HCT116 (cell line): Measurements from ENCODE around the gene THSD8. TPM values are rescaled to one million over a fixed set of nuclear protein-coding genes. Genes with fewer than 3 reads are reported as not detected.
A peak's percentile ranks its signal among the peaks of the same experiment; 100 is the strongest.

Source experiments
- ATAC-seq: fragments of 200-7000 bp; cut with Tn5 transposase; 2 replicates; pipeline ENCODE4 v1.9.1; 2020; ENCODE audit warnings: mild to moderate bottlenecking, moderate library complexity
- BruUV-seq: library from RNA; stranded (reverse); fragments of 400-500 nt; replicated peaks from 2 replicates; lab custom pipeline; 2021; lab: Mats Ljungman, UMichigan
- CTCF ChIA-PET: fragments of 300-600 bp; sonication (Branson Sonifier 250); formaldehyde crosslinking; loops from one replicate; lab custom pipeline; 2021; ENCODE audit warnings: antibody characterized with exemption; lab: Charles Lee
- POLR2A ChIA-PET: fragments of 300-600, 350-600 bp; sonication (Branson Sonifier 250); formaldehyde crosslinking; loops from one replicate; lab custom pipeline; 2021; ENCODE audit warnings: antibody characterized with exemption; lab: Charles Lee
- RAD21 ChIA-PET, 2 experiments: fragments of 300-600 bp; sonication (Branson Sonifier 250); formaldehyde crosslinking; loops; one replicate each; lab custom pipeline; 2023; ENCODE audit warnings: low total read pairs in 2 of 2; ENCODE audit not compliant: uncharacterized antibody in 2 of 2, unreplicated experiment in 2 of 2, low non-redundant PET in 1 of 2; lab: Charles Lee
- DNase-seq: peaks from one replicate; pipeline ENCODE4 v3.0.0-alpha.2; 2010; ENCODE audit warnings: low read depth, low spot score
- H2AFZ ChIP-seq: fragments of 200-600 bp; shearing (Covaris generic), sonication (generic); 2 replicates; pipeline ENCODE4 v1.6.1; 2017; ENCODE audit warnings: low read depth, mixed run types, mixed read lengths, antibody characterized with exemption, low read length; ENCODE audit not compliant: poor library complexity, severe bottlenecking
- H3K27ac ChIP-seq: 2 replicates; pipeline ENCODE4 v1.5.1; 2012; ENCODE audit warnings: low read depth, low read length
- H3K27me3 ChIP-seq: fragments of 200-600 bp; sonication (generic); 2 replicates; pipeline ENCODE4 v1.6.1; 2016; ENCODE audit warnings: mixed run types, low read length, mixed read lengths; ENCODE audit not compliant: insufficient read depth
- H3K36me3 ChIP-seq, 2 experiments: fragments of 200-500 bp in 1 of 2; fragments of 200-600 bp in 1 of 2; sonication (Bioruptor generic) in 1 of 2; sonication (generic) in 1 of 2; 2 replicates each; pipeline versions ENCODE4 v1.5.1 to v1.6.1; 2014 to 2016; ENCODE audit warnings: low read length in 2 of 2, inconsistent platforms in 1 of 2, mixed read lengths in 1 of 2, mixed run types in 1 of 2; ENCODE audit not compliant: insufficient read depth in 2 of 2, control insufficient read depth in 1 of 2
- H3K4me1 ChIP-seq, 2 experiments: fragments of 200-600 bp in 1 of 2; sonication (generic) in 1 of 2; 2 replicates each; pipeline versions ENCODE4 v1.5.1 to v1.6.1; 2012 to 2017; ENCODE audit warnings: low read length in 2 of 2, inconsistent platforms in 1 of 2, mild to moderate bottlenecking in 1 of 2, mixed read lengths in 1 of 2, mixed run types in 1 of 2, moderate library complexity in 1 of 2; ENCODE audit not compliant: insufficient read depth in 2 of 2, control insufficient read depth in 1 of 2
- H3K4me2 ChIP-seq: fragments of 200-600 bp; sonication (generic); 2 replicates; pipeline ENCODE4 v1.6.1; 2017; ENCODE audit warnings: mixed run types, low read length, mixed read lengths
- H3K4me3 ChIP-seq, 2 experiments: fragments of 200-600 bp in 1 of 2; sonication (generic) in 1 of 2; replicated peaks in 1 of 2; 2 replicates each; pipeline ENCODE4 v1.5.1; 2011 to 2016; ENCODE audit warnings: low read length in 2 of 2, control low read depth in 1 of 2, low read depth in 1 of 2, mild to moderate bottlenecking in 1 of 2, mixed read lengths in 1 of 2, mixed run types in 1 of 2
- H3K79me2 ChIP-seq: fragments of 200-600 bp; sonication (generic); 2 replicates; pipeline ENCODE4 v1.6.1; 2017; ENCODE audit warnings: mild to moderate bottlenecking, mixed run types, low read length, moderate library complexity, mixed read lengths; ENCODE audit not compliant: insufficient read depth
- H3K9ac ChIP-seq: fragments of 200-600 bp; sonication (generic); 2 replicates; pipeline ENCODE4 v1.6.1; 2016; ENCODE audit warnings: low read length, mixed read lengths
- H3K9me2 ChIP-seq: fragments of 200-600 bp; sonication (generic), shearing (Covaris generic); 2 replicates; pipeline ENCODE4 v1.6.1; 2017; ENCODE audit warnings: mixed run types, mild to moderate bottlenecking, moderate library complexity; ENCODE audit not compliant: insufficient read depth
- H3K9me3 ChIP-seq, 2 experiments: fragments of 200-500 bp in 1 of 2; fragments of 200-600 bp in 1 of 2; sonication (Bioruptor generic) in 1 of 2; sonication (generic) in 1 of 2; 2 replicates each; pipeline ENCODE4 v1.6.1; 2014 to 2017; ENCODE audit warnings: low read length in 2 of 2, mixed read lengths in 2 of 2, inconsistent platforms in 1 of 2, low read depth in 1 of 2, mild to moderate bottlenecking in 1 of 2, mixed run types in 1 of 2, moderate library complexity in 1 of 2; ENCODE audit not compliant: control insufficient read depth in 1 of 2, insufficient read depth in 1 of 2
- H4K20me1 ChIP-seq: fragments of 200-600 bp; sonication (generic), shearing (Covaris generic); 2 replicates; pipeline ENCODE4 v1.6.1; 2017; ENCODE audit warnings: mixed run types, mild to moderate bottlenecking, moderate library complexity; ENCODE audit not compliant: insufficient read depth
- ATF3 ChIP-seq: IDR thresholded peaks from 2 replicates; pipeline ENCODE4 v1.6.1; 2012
- CBX3 ChIP-seq: IDR thresholded peaks from 2 replicates; pipeline ENCODE4 v1.6.1; 2012; ENCODE audit warnings: low read depth
- CEBPB ChIP-seq: IDR thresholded peaks from 2 replicates; pipeline ENCODE4 v1.6.1; 2012; ENCODE audit warnings: low read depth
- CTCF ChIP-seq, 3 experiments: fragments of 200-600 bp in 1 of 3; sonication (generic) in 1 of 3; IDR thresholded peaks in 2 of 3; conservative IDR thresholded peaks in 1 of 3; 2 replicates each; pipeline ENCODE4 v1.5.1; 2012 to 2017; ENCODE audit warnings: low read depth in 2 of 3, low read length in 2 of 3, antibody characterized with exemption in 1 of 3, borderline replicate concordance in 1 of 3, control low read depth in 1 of 3, mild to moderate bottlenecking in 1 of 3, mixed read lengths in 1 of 3, mixed run types in 1 of 3, moderate library complexity in 1 of 3; ENCODE audit not compliant: insufficient read depth in 1 of 3
- ELF1 ChIP-seq: IDR thresholded peaks from 2 replicates; pipeline ENCODE4 v1.6.1; 2012; ENCODE audit warnings: low read depth, borderline replicate concordance
- EZH2 ChIP-seq: fragments of 200-600 bp; sonication (generic); IDR thresholded peaks from 2 replicates; pipeline ENCODE4 v1.6.1; 2017; ENCODE audit warnings: antibody characterized with exemption, mixed run types
- EZH2phosphoT487 ChIP-seq: fragments of 200-600 bp; IDR thresholded peaks from 2 replicates; pipeline ENCODE4 v1.6.1; 2018; ENCODE audit warnings: antibody characterized with exemption, borderline replicate concordance
- FOSL1 ChIP-seq: IDR thresholded peaks from 2 replicates; pipeline ENCODE4 v1.6.1; 2012; ENCODE audit warnings: low read depth
- JUND ChIP-seq: IDR thresholded peaks from 2 replicates; pipeline ENCODE4 v1.6.1; 2012
- MAX ChIP-seq: IDR thresholded peaks from 2 replicates; pipeline ENCODE4 v1.6.1; 2012
- POLR2A ChIP-seq: IDR thresholded peaks from 2 replicates; pipeline ENCODE4 v1.7.0; 2011; ENCODE audit warnings: borderline replicate concordance; ENCODE audit not compliant: insufficient read depth, insufficient read length; ENCODE audit errors: extremely low read depth
- POLR2AphosphoS5 ChIP-seq: IDR thresholded peaks from 2 replicates; pipeline ENCODE4 v1.6.1; 2011; ENCODE audit warnings: mild to moderate bottlenecking, low read depth, low read length, moderate library complexity
- RAD21 ChIP-seq: IDR thresholded peaks from 2 replicates; pipeline ENCODE4 v1.6.1; 2012; ENCODE audit warnings: low read depth, mild to moderate bottlenecking
- REST ChIP-seq: IDR thresholded peaks from 2 replicates; pipeline ENCODE4 v1.6.1; 2012; ENCODE audit warnings: low read depth
- SIN3A ChIP-seq: IDR thresholded peaks from 2 replicates; pipeline ENCODE4 v1.6.1; 2012; ENCODE audit warnings: low read depth
- SP1 ChIP-seq: IDR thresholded peaks from 2 replicates; pipeline ENCODE4 v1.6.1; 2012; ENCODE audit warnings: low read depth
- TCF7L2 ChIP-seq: IDR thresholded peaks from 2 replicates; pipeline ENCODE4 v1.7.0; 2011; ENCODE audit warnings: borderline replicate concordance, inconsistent platforms; ENCODE audit not compliant: insufficient read depth, insufficient read length; ENCODE audit errors: extremely low read depth
- ZBTB33 ChIP-seq: IDR thresholded peaks from 2 replicates; pipeline ENCODE4 v1.6.1; 2011; ENCODE audit warnings: mild to moderate bottlenecking, low read length, moderate library complexity; ENCODE audit not compliant: insufficient replicate concordance; ENCODE audit errors: extremely low read depth
- ZNF274 ChIP-seq: fragments of 200-500 bp; sonication (Bioruptor generic); IDR thresholded peaks from 2 replicates; pipeline ENCODE4 v1.6.1; 2014; ENCODE audit warnings: mild to moderate bottlenecking, low read depth, low read length, inconsistent platforms
- intact Hi-C: fragments of 100-400 bp; cut with micrococcal nuclease; formaldehyde crosslinking; loops from 2 replicates; pipeline ENCODE4 v1.10.0; 2022
- total RNA-seq: library from RNA; stranded (reverse); gene quantifications from one replicate; pipeline ENCODE4 v1.2.1, GENCODE V29; 2021; ENCODE audit not compliant: unreplicated experiment

The THSD8 gene
- total RNA-seq, 1 experiment from 2014 or later = 33.3 TPM

GRCh38 chr19:12790628-12791344, 11.1 kb upstream of the THSD8 start:
- CTCF ChIA-PET = interaction anchor here (0.7 to 7.4 kb wide), 5 partner anchors 8 to 33 kb away, joined by 3 to 88 read pairs (median 21); partner anchors contain the start of gene HOOK2
- H3K4me1 ChIP-seq = peaks cover 61 to 90% of the 10 kb centered on the region in 2 experiments
- no peaks in the 10 kb centered on the region for H3K36me3 ChIP-seq
- peak overlapping the region; percentile 99 for H3K4me2 ChIP-seq
- RAD21 ChIA-PET = interaction anchor here (0.6 to 1.4 kb wide), 4 partner anchors 8 to 94 kb away, joined by 3 to 8 read pairs (median 4); partner anchors contain the start of gene FBXW9 (in 1 of the 2)
- no TSS peak for BruUV-seq
- H3K9ac ChIP-seq = peak overlapping the region; percentile 93
- no peaks in the 10 kb centered on the region for H4K20me1 ChIP-seq
- no peak overlapping the region for H2AFZ ChIP-seq
- intact Hi-C loops = no loop called here
- H3K9me3 ChIP-seq = no peaks in the 10 kb centered on the region
- H3K27ac ChIP-seq = peak overlapping the region; percentile 96
- TF ChIP-seq CTCF (IDR thresholded peaks at IDR 0.05 in 2 of 3, conservative IDR thresholded peaks at IDR 0.05 in 1 of 3; ENCODE audit: borderline replicate concordance in 1 of 3, insufficient read depth in 1 of 3, low read depth in 2 of 3, low read length in 2 of 3) (no peak), POLR2AphosphoS5 (no peak), TCF7L2 (no peak), MAX (no peak), ELF1 (no peak), EZH2 (no peak), EZH2phosphoT487 (no peak), JUND (no peak), FOSL1 (no peak), RAD21 (no peak), CBX3 (no peak), ZNF274 (no peak), SP1 (no peak), SIN3A (no peak), ATF3 (no peak), REST (no peak), ZBTB33 (no peak), CEBPB (no peak), POLR2A (no peak)
- H3K9me2 ChIP-seq = no peaks in the 10 kb centered on the region
- DNase-seq (no peak), ATAC-seq (no peak)
- POLR2A ChIA-PET = interaction anchor here (0.7 to 6.7 kb wide), 16 partner anchors 8 to 109 kb away, joined by 3 to 172 read pairs (median 8); partner anchors contain the start of genes DHPS, GET3, HOOK2 and PRDX2
- H3K79me2 ChIP-seq = peaks cover 19% of the 10 kb centered on the region
- peak overlapping the region; percentile 77 to 84 for H3K4me3 ChIP-seq
- no peaks in the 10 kb centered on the region for H3K27me3 ChIP-seq
